Activated naive CD8-positive, alpha-beta T cell treated with anti-CD3 and anti-CD28 coated beads, Interleukin-2, amount 50 U/mL, for 24 hours (primary cell): ENCODE measurements around the gene FAM161B.
"Not testable (repeated sequence)": the region's sequence is repeated elsewhere in the genome, so short reads cannot be mapped to it uniquely, and the experiment has no call there.

Source experiments
- ATAC-seq: fragments of 150-1000 bp; cut with Tn5 transposase; one replicate; pipeline ENCODE4 v1.10.0; 2021
- DNase-seq: peaks from one replicate; pipeline ENCODE4 v3.0.0; 2021
- H3K27ac Mint-ChIP-seq: one replicate; pipeline ENCODE4 v1.8.0; 2021; ENCODE audit warnings: mild to moderate bottlenecking, mixed read lengths
- H3K27me3 Mint-ChIP-seq: one replicate; pipeline ENCODE4 v1.8.0; 2021; ENCODE audit warnings: mixed read lengths
- H3K36me3 Mint-ChIP-seq: one replicate; pipeline ENCODE4 v1.8.0; 2021; ENCODE audit warnings: low read depth, mixed read lengths
- H3K4me1 Mint-ChIP-seq: one replicate; pipeline ENCODE4 v1.8.0; 2021; ENCODE audit warnings: mixed read lengths
- H3K4me3 Mint-ChIP-seq: one replicate; pipeline ENCODE4 v1.8.0; 2021; ENCODE audit warnings: mild to moderate bottlenecking, moderate library complexity, mixed read lengths
- H3K9me3 Mint-ChIP-seq: one replicate; pipeline ENCODE4 v1.8.0; 2021; ENCODE audit warnings: mixed read lengths

FAM161B gene

GRCh38 chr14:73913256-73913655 is 36.6 kb downstream of the FAM161B start:
- Mint-ChIP-seq H3K9me3 (peaks cover 6% of the 10 kb centered on the region), H3K4me3 (no peak overlapping the region), H3K27me3 (no peaks in the 10 kb centered on the region), H3K4me1 (peaks cover 2% of the 10 kb centered on the region), H3K27ac (no peak overlapping the region), H3K36me3 (peaks cover 59% of the 10 kb centered on the region)
- DNase-seq (no peak), ATAC-seq (no peak)

GRCh38 chr14:73909681-73910080 is 40.2 kb downstream of the FAM161B start:
- DNase-seq (no peak), ATAC-seq (no peak)
- peaks cover 2% of the 10 kb centered on the region for H3K4me1 Mint-ChIP-seq
- H3K9me3 Mint-ChIP-seq, result peaks cover 6% of the 10 kb centered on the region
- no peak overlapping the region for H3K27ac Mint-ChIP-seq
- peaks cover 71% of the 10 kb centered on the region for H3K36me3 Mint-ChIP-seq
- H3K4me3 Mint-ChIP-seq, result no peak overlapping the region
- no peaks in the 10 kb centered on the region for H3K27me3 Mint-ChIP-seq

- Mint-ChIP-seq H3K4me3 (no peak overlapping the region), H3K9me3 (no peaks in the 10 kb centered on the region), H3K27ac (no peak overlapping the region), H3K36me3 (peaks cover 51% of the 10 kb centered on the region), H3K27me3 (no peaks in the 10 kb centered on the region), H3K4me1 (no peaks in the 10 kb centered on the region)
- ATAC-seq, result no peak
- DNase-seq, result no peak
Observed at GRCh38 chr14:73903028-73903427, 46.9 kb downstream of the FAM161B start.

GRCh38 chr14:73896521-73896920 is 53.4 kb downstream of the FAM161B start:
- ATAC-seq (no peak), DNase-seq (no peak)
- peaks cover 10% of the 10 kb centered on the region for H3K4me1 Mint-ChIP-seq
- no peak overlapping the region for H3K4me3 Mint-ChIP-seq
- H3K9me3 Mint-ChIP-seq, result no peaks in the 10 kb centered on the region
- H3K27ac Mint-ChIP-seq, result peak overlapping the region; percentile 74
- peaks cover 61% of the 10 kb centered on the region for H3K36me3 Mint-ChIP-seq
- no peaks in the 10 kb centered on the region for H3K27me3 Mint-ChIP-seq

GRCh38 chr14:73895939-73896338 is 54.0 kb downstream of the FAM161B start:
- DNase-seq, result no peak
- H3K9me3 Mint-ChIP-seq, result no peaks in the 10 kb centered on the region
- no peak overlapping the region for H3K4me3 Mint-ChIP-seq
- H3K36me3 Mint-ChIP-seq, result peaks cover 61% of the 10 kb centered on the region
- no peaks in the 10 kb centered on the region for H3K27me3 Mint-ChIP-seq
- H3K4me1 Mint-ChIP-seq, result peaks cover 13% of the 10 kb centered on the region
- ATAC-seq, result no peak
- no peak overlapping the region for H3K27ac Mint-ChIP-seq

GRCh38 chr14:73894180-73894687 is 55.7 kb downstream of the FAM161B start:
- not testable (repeated sequence) for H3K27me3 Mint-ChIP-seq

GRCh38 chr14:73889376-73889775 is 60.5 kb downstream of the FAM161B start:
- H3K27me3 Mint-ChIP-seq, result no peaks in the 10 kb centered on the region
- H3K4me3 Mint-ChIP-seq, result peak overlapping the region; percentile 85
- DNase-seq (no peak), ATAC-seq (no peak)
- peak overlapping the region; percentile 56 for H3K27ac Mint-ChIP-seq
- no peaks in the 10 kb centered on the region for H3K9me3 Mint-ChIP-seq
- peaks cover 54% of the 10 kb centered on the region for H3K4me1 Mint-ChIP-seq
- peaks cover 47% of the 10 kb centered on the region for H3K36me3 Mint-ChIP-seq

More at GRCh38 chr14:73894180-73894687, 55.7 kb downstream of the FAM161B start:
- H3K4me3 Mint-ChIP-seq, DNase-seq, H3K9me3 Mint-ChIP-seq, ATAC-seq: not testable (repeated sequence)
- H3K27ac Mint-ChIP-seq, result peak overlapping the region; percentile 32
- peaks cover 24% of the 10 kb centered on the region for H3K4me1 Mint-ChIP-seq
- peaks cover 58% of the 10 kb centered on the region for H3K36me3 Mint-ChIP-seq

- ATAC-seq (no peak), DNase-seq (no peak)
- Mint-ChIP-seq H3K27me3 (no peaks in the 10 kb centered on the region), H3K27ac (peak overlapping the region; percentile 99), H3K4me3 (peak overlapping the region; percentile 85), H3K36me3 (peaks cover 43% of the 10 kb centered on the region), H3K9me3 (no peaks in the 10 kb centered on the region), H3K4me1 (peaks cover 54% of the 10 kb centered on the region)
Observed at GRCh38 chr14:73888971-73889370, 60.9 kb downstream of the FAM161B start.

GRCh38 chr14:73888460-73888725 is 61.5 kb downstream of the FAM161B start:
- ATAC-seq (no peak), DNase-seq (no peak)
- peak overlapping the region; percentile 99 for H3K27ac Mint-ChIP-seq
- no peaks in the 10 kb centered on the region for H3K9me3 Mint-ChIP-seq
- peaks cover 39% of the 10 kb centered on the region for H3K36me3 Mint-ChIP-seq
- peaks cover 57% of the 10 kb centered on the region for H3K4me1 Mint-ChIP-seq
- peak overlapping the region; percentile 85 for H3K4me3 Mint-ChIP-seq
- no peaks in the 10 kb centered on the region for H3K27me3 Mint-ChIP-seq

- H3K4me3 Mint-ChIP-seq, result peak overlapping the region; percentile 85
- peaks cover 39% of the 10 kb centered on the region for H3K36me3 Mint-ChIP-seq
- H3K4me1 Mint-ChIP-seq, result peaks cover 57% of the 10 kb centered on the region
- no peaks in the 10 kb centered on the region for H3K9me3 Mint-ChIP-seq
- no peaks in the 10 kb centered on the region for H3K27me3 Mint-ChIP-seq
- no peak for ATAC-seq
- H3K27ac Mint-ChIP-seq, result peak overlapping the region; percentile 99
- DNase-seq, result no peak
Observed at GRCh38 chr14:73887694-73888459, 62.0 kb downstream of the FAM161B start.

GRCh38 chr14:73887318-73887616 is 62.6 kb downstream of the FAM161B start:
- Mint-ChIP-seq H3K27me3 (no peaks in the 10 kb centered on the region), H3K4me1 (peaks cover 57% of the 10 kb centered on the region), H3K36me3 (peaks cover 39% of the 10 kb centered on the region), H3K9me3 (no peaks in the 10 kb centered on the region), H3K4me3 (peak overlapping the region; percentile 85), H3K27ac (peak overlapping the region; percentile 99)
- DNase-seq, result no peak
- no peak for ATAC-seq

- no peaks in the 10 kb centered on the region for H3K27me3 Mint-ChIP-seq
- DNase-seq (peak; percentile 96), ATAC-seq (peak; percentile 100)
- peaks cover 57% of the 10 kb centered on the region for H3K4me1 Mint-ChIP-seq
- peaks cover 38% of the 10 kb centered on the region for H3K36me3 Mint-ChIP-seq
- H3K27ac Mint-ChIP-seq, result peak within 1 kb of the TSS; percentile 99
- H3K9me3 Mint-ChIP-seq, result no peaks in the 10 kb centered on the region
- peak within 1 kb of the TSS; percentile 85 for H3K4me3 Mint-ChIP-seq
Observed at GRCh38 chr14:73886449-73887317, 63.2 kb downstream of the FAM161B start, which contains the start of gene ZNF410. ZNF410 (plus strand) TSS chr14:73886859; CDS start chr14:73892176, 5,317 bp downstream.

GRCh38 chr14:73884438-73885190 is 65.3 kb downstream of the FAM161B start:
- H3K36me3 Mint-ChIP-seq, result peaks cover 31% of the 10 kb centered on the region

More at GRCh38 chr14:73884438-73885190, 65.3 kb downstream of the FAM161B start:
- Mint-ChIP-seq H3K4me3 (peak overlapping the region; percentile 85), H3K27me3 (no peaks in the 10 kb centered on the region), H3K9me3 (no peaks in the 10 kb centered on the region), H3K27ac (peak overlapping the region; percentile 99), H3K4me1 (peaks cover 46% of the 10 kb centered on the region)
- DNase-seq (no peak), ATAC-seq (no peak)
